HEK293 (cell line): ENCODE measurements around the gene C19orf73.

ENCODE experiments used
- CTCF ChIP-seq: fragments of 450-650 bp; formaldehyde crosslinking; IDR thresholded peaks from 2 replicates; pipeline ENCODE4 v1.5.1; 2016; ENCODE audit warnings: missing biosample characterization, missing genetic modification characterization
- HOXA7 ChIP-seq: sonication (generic); formaldehyde crosslinking; IDR thresholded peaks from 2 replicates; pipeline ENCODE4 v1.8.1; 2022; ENCODE audit warnings: missing genetic modification reagents, borderline replicate concordance
- OSR2 ChIP-seq: fragments of 450-650 bp; formaldehyde crosslinking; IDR thresholded peaks from 2 replicates; pipeline ENCODE4 v1.5.1; 2016; ENCODE audit warnings: missing biosample characterization, missing genetic modification characterization
- ZBTB7A ChIP-seq: fragments of 450-650 bp; formaldehyde crosslinking; IDR thresholded peaks from 2 replicates; pipeline ENCODE4 v1.5.1; 2016; ENCODE audit warnings: low read depth, missing biosample characterization, missing genetic modification characterization
- ZNF138 ChIP-seq: fragments of 450-650 bp; formaldehyde crosslinking; IDR thresholded peaks from 2 replicates; pipeline ENCODE4 v1.5.1; 2016; ENCODE audit warnings: missing biosample characterization, missing genetic modification characterization, borderline replicate concordance
- ZNF157 ChIP-seq: fragments of 450-650 bp; formaldehyde crosslinking; IDR thresholded peaks from 2 replicates; pipeline ENCODE4 v1.5.1; 2016; ENCODE audit warnings: missing biosample characterization, missing genetic modification characterization
- ZNF202 ChIP-seq: fragments of 450-650 bp; formaldehyde crosslinking; IDR thresholded peaks from 2 replicates; pipeline ENCODE4 v1.5.1; 2016; ENCODE audit warnings: missing biosample characterization, missing genetic modification characterization, borderline replicate concordance
- ZNF239 ChIP-seq: fragments of 450-650 bp; formaldehyde crosslinking; IDR thresholded peaks from 2 replicates; pipeline ENCODE4 v1.5.1; 2016; ENCODE audit warnings: missing biosample characterization, missing genetic modification characterization
- ZNF274 ChIP-seq, 2 experiments: fragments of 200-500 bp in 1 of 2; fragments of 450-650 bp in 1 of 2; sonication (Bioruptor generic) in 1 of 2; formaldehyde crosslinking in 1 of 2; IDR thresholded peaks; 2 replicates each; pipeline versions ENCODE4 v1.5.1 to v1.6.1; 2014 to 2016; ENCODE audit warnings: borderline replicate concordance in 1 of 2, inconsistent platforms in 1 of 2, low read length in 1 of 2, missing biosample characterization in 1 of 2, missing genetic modification characterization in 1 of 2
- ZNF335 ChIP-seq: fragments of 450-650 bp; formaldehyde crosslinking; conservative IDR thresholded peaks from 2 replicates; pipeline ENCODE4 v1.5.1; 2016; ENCODE audit warnings: missing biosample characterization, missing genetic modification characterization
- ZNF610 ChIP-seq: fragments of 450-650 bp; formaldehyde crosslinking; IDR thresholded peaks from 2 replicates; pipeline ENCODE4 v1.5.1; 2016; ENCODE audit warnings: missing biosample characterization, missing genetic modification characterization, borderline replicate concordance
- ZNF623 ChIP-seq: fragments of 450-650 bp; formaldehyde crosslinking; IDR thresholded peaks from 2 replicates; pipeline ENCODE4 v1.5.1; 2016; ENCODE audit warnings: missing biosample characterization, missing genetic modification characterization
- ZNF776 ChIP-seq: fragments of 450-650 bp; formaldehyde crosslinking; IDR thresholded peaks from 2 replicates; pipeline ENCODE4 v1.5.0; 2017; ENCODE audit warnings: missing biosample characterization, missing genetic modification characterization, borderline replicate concordance

- TF ChIP-seq CTCF (tag by site-specific recombination) (peak; percentile 45; the same call in 1 of the 2 replicates), ZNF157 (tag by site-specific recombination) (no peak), ZNF623 (tag by site-specific recombination) (no peak; the same call in 1 of the 2 replicates), ZNF335 (tag by site-specific recombination) (peak; percentile 86), ZNF776 (tag by site-specific recombination) (no peak), ZBTB7A (tag by site-specific recombination) (0 out of 2 replicates have a peak, but pooled peaks have one; percentile 22), ZNF610 (peak; percentile 61; the same call in 1 of the 2 replicates), OSR2 (tag by site-specific recombination) (no peak), ZNF274 (IDR thresholded peaks at IDR 0.05; ENCODE audit: low read length) (no peak), ZNF274 (tag by site-specific recombination; IDR thresholded peaks at IDR 0.05; ENCODE audit: borderline replicate concordance) (no peak), HOXA7 (CRISPR knock-in tag) (no peak), ZNF138 (tag by site-specific recombination) (no peak), ZNF202 (tag by site-specific recombination) (no peak), ZNF239 (0 out of 2 replicates have a peak, but pooled peaks have one; percentile 1)
Observed at GRCh38 chr19:49150106-49150943, 31.4 kb upstream of the C19orf73 start.
